ENCODE measurements around the gene TRPT1.

DNA sequence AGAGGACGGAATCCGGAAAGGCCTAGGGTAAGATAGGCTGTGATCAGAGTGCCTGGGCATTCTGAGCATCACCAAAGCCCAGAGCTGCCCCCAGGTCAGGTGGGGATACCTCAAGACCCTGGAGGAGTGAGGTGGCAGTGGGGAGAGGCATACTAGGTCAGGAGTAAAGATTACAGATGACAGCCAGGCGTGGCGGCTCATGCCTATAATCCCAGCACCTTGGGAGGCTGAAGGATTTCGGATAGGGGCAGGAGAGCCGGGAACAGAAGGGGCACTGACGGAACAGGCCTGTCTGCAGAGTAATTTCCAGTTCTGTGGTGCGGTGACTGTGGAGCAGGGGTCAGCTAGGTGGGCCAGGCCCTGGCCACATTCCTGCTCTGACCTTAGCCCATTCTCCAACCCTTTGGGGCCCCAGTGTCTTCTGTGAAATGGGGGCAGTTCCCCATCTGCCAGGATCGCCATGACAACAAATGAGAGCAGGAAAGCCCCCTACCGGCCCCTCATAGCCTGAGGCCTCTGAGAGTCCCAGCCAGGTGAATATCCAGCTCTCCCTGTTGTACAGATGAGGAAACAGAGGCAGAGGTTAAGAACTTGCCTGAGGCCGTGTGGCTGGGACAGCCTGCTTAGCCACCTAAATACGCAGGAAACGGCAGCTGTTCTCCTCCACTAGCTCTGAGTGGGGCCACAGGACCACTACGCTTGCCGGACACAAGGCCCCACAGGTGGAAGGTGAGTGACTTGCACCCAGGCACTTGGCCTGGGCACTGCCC lies 49.2 kb upstream of the TRPT1 start:
- TF ChIP-seq, protein P1, sequence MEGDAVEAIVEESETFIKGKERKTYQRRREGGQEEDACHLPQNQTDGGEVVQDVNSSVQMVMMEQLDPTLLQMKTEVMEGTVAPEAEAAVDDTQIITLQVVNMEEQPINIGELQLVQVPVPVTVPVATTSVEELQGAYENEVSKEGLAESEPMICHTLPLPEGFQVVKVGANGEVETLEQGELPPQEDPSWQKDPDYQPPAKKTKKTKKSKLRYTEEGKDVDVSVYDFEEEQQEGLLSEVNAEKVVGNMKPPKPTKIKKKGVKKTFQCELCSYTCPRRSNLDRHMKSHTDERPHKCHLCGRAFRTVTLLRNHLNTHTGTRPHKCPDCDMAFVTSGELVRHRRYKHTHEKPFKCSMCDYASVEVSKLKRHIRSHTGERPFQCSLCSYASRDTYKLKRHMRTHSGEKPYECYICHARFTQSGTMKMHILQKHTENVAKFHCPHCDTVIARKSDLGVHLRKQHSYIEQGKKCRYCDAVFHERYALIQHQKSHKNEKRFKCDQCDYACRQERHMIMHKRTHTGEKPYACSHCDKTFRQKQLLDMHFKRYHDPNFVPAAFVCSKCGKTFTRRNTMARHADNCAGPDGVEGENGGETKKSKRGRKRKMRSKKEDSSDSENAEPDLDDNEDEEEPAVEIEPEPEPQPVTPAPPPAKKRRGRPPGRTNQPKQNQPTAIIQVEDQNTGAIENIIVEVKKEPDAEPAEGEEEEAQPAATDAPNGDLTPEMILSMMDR (IDR thresholded peaks at IDR 0.05; ENCODE audit: insufficient read depth, low read depth, low read length): no peak
- TF ChIP-seq EZH2 (IDR thresholded peaks at IDR 0.05; ENCODE audit: insufficient read depth, low read length): no peak
